Activated naive CD8-positive, alpha-beta T cell treated with anti-CD3 and anti-CD28 coated beads, Interleukin-2, amount 10 ng/mL, durations not matched to agents 7 days and 5 days (primary cell): ENCODE results near the gene TLR3. TPM values are rescaled to one million over a fixed set of nuclear protein-coding genes. Genes with fewer than 3 reads are reported as not detected.
"Not testable (repeated sequence)": the region's sequence is repeated elsewhere in the genome, so short reads cannot be mapped to it uniquely, and the experiment has no call there.

Source experiments
- ATAC-seq: fragments of 150-1000 bp; cut with Tn5 transposase; one replicate; pipeline ENCODE4 v1.10.0; 2021; ENCODE audit warnings: low read depth, moderate library complexity
- POLR2A ChIA-PET: fragments of 350-600 bp; sonication (Branson Sonifier 250); formaldehyde crosslinking; loops from one replicate; lab custom pipeline; 2021; ENCODE audit warnings: antibody characterized with exemption; lab: Charles Lee
- DNase-seq: peaks from one replicate; pipeline ENCODE4 v3.0.0; 2021
- H3K27ac Mint-ChIP-seq: one replicate; pipeline ENCODE4 v1.8.0; 2022; ENCODE audit warnings: mild to moderate bottlenecking, mixed read lengths
- H3K27me3 Mint-ChIP-seq: one replicate; pipeline ENCODE4 v1.8.0; 2022; ENCODE audit warnings: mild to moderate bottlenecking, moderate library complexity, mixed read lengths
- H3K36me3 Mint-ChIP-seq: one replicate; pipeline ENCODE4 v1.8.0; 2021; ENCODE audit warnings: mild to moderate bottlenecking, mixed read lengths
- H3K4me1 Mint-ChIP-seq: one replicate; pipeline ENCODE4 v1.8.0; 2021; ENCODE audit warnings: mixed read lengths
- H3K4me3 Mint-ChIP-seq: one replicate; pipeline ENCODE4 v1.8.0; 2022; ENCODE audit warnings: mild to moderate bottlenecking, moderate library complexity, mixed read lengths
- H3K9me3 Mint-ChIP-seq: one replicate; pipeline ENCODE4 v1.8.0; 2021; ENCODE audit warnings: mixed read lengths
- total RNA-seq, 2 experiments: library from RNA; stranded (reverse); gene quantifications; one replicate each; pipeline ENCODE4 v1.2.3, GENCODE V29; 2021

TLR3 gene
- total RNA-seq, 2 experiments from 2014 or later = 1.1 to 1.8 TPM

GRCh38 chr4:186032259-186032658, 36.7 kb upstream of the TLR3 start:
- Mint-ChIP-seq H3K27ac (no peak overlapping the region), H3K36me3 (no peaks in the 10 kb centered on the region), H3K27me3 (peaks cover 9% of the 10 kb centered on the region), H3K4me1 (no peaks in the 10 kb centered on the region), H3K4me3 (no peak overlapping the region), H3K9me3 (peaks cover 2% of the 10 kb centered on the region)
- POLR2A ChIA-PET = no interaction called here
- DNase-seq (no peak), ATAC-seq (no peak)

GRCh38 chr4:186033027-186033426, 35.9 kb upstream of the TLR3 start:
- H3K27me3 Mint-ChIP-seq = peaks cover 14% of the 10 kb centered on the region
- ATAC-seq (no peak), DNase-seq (no peak)
- H3K9me3 Mint-ChIP-seq = peaks cover 2% of the 10 kb centered on the region
- POLR2A ChIA-PET = no interaction called here
- no peak overlapping the region for H3K4me3 Mint-ChIP-seq
- no peak overlapping the region for H3K27ac Mint-ChIP-seq
- H3K36me3 Mint-ChIP-seq = no peaks in the 10 kb centered on the region
- no peaks in the 10 kb centered on the region for H3K4me1 Mint-ChIP-seq

GRCh38 chr4:186034613-186035012, 34.3 kb upstream of the TLR3 start:
- not testable (repeated sequence) for H3K4me3 Mint-ChIP-seq, H3K27ac Mint-ChIP-seq
- H3K27me3 Mint-ChIP-seq = peaks cover 20% of the 10 kb centered on the region

GRCh38 chr4:186036976-186037581, 31.9 kb upstream of the TLR3 start:
- Mint-ChIP-seq H3K27ac (no peak overlapping the region), H3K4me3 (no peak overlapping the region), H3K9me3 (peaks cover 2% of the 10 kb centered on the region), H3K36me3 (no peaks in the 10 kb centered on the region), H3K27me3 (peaks cover 15% of the 10 kb centered on the region), H3K4me1 (no peaks in the 10 kb centered on the region)
- ATAC-seq (no peak), DNase-seq (no peak)
- POLR2A ChIA-PET = no interaction called here

More at GRCh38 chr4:186034613-186035012, 34.3 kb upstream of the TLR3 start:
- POLR2A ChIA-PET, ATAC-seq, DNase-seq, H3K4me1 Mint-ChIP-seq, H3K9me3 Mint-ChIP-seq, H3K36me3 Mint-ChIP-seq: not testable (repeated sequence)

- peaks cover 2% of the 10 kb centered on the region for H3K9me3 Mint-ChIP-seq
- POLR2A ChIA-PET = no interaction called here
- H3K4me1 Mint-ChIP-seq = no peaks in the 10 kb centered on the region
- H3K27ac Mint-ChIP-seq = no peak overlapping the region
- no peaks in the 10 kb centered on the region for H3K36me3 Mint-ChIP-seq
- peaks cover 15% of the 10 kb centered on the region for H3K27me3 Mint-ChIP-seq
- H3K4me3 Mint-ChIP-seq = no peak overlapping the region
- no peak for DNase-seq
- no peak for ATAC-seq
These were observed 31.0 kb upstream of the TLR3 start for GRCh38 chr4:186037692-186038658.

- DNase-seq (no peak), ATAC-seq (no peak)
- H3K27ac Mint-ChIP-seq = no peak overlapping the region
- no peaks in the 10 kb centered on the region for H3K36me3 Mint-ChIP-seq
- H3K27me3 Mint-ChIP-seq = peaks cover 15% of the 10 kb centered on the region
- H3K4me1 Mint-ChIP-seq = no peaks in the 10 kb centered on the region
- H3K4me3 Mint-ChIP-seq = no peak overlapping the region
- POLR2A ChIA-PET = no interaction called here
- H3K9me3 Mint-ChIP-seq = no peaks in the 10 kb centered on the region
These were observed 29.3 kb upstream of the TLR3 start for GRCh38 chr4:186039697-186040096.

GRCh38 chr4:186040316-186040715, 28.6 kb upstream of the TLR3 start:
- Mint-ChIP-seq H3K36me3 (no peaks in the 10 kb centered on the region), H3K9me3 (no peaks in the 10 kb centered on the region), H3K27ac (no peak overlapping the region), H3K4me3 (no peak overlapping the region), H3K4me1 (no peaks in the 10 kb centered on the region), H3K27me3 (peaks cover 15% of the 10 kb centered on the region)
- no peak for DNase-seq
- POLR2A ChIA-PET = no interaction called here
- no peak for ATAC-seq

GRCh38 chr4:186047501-186047900, 21.5 kb upstream of the TLR3 start:
- H3K9me3 Mint-ChIP-seq, POLR2A ChIA-PET, H3K36me3 Mint-ChIP-seq, H3K4me3 Mint-ChIP-seq, ATAC-seq, DNase-seq, H3K27ac Mint-ChIP-seq, H3K4me1 Mint-ChIP-seq, H3K27me3 Mint-ChIP-seq: not testable (repeated sequence)

GRCh38 chr4:186050135-186050534, 18.8 kb upstream of the TLR3 start:
- DNase-seq, ATAC-seq, H3K4me3 Mint-ChIP-seq, H3K27ac Mint-ChIP-seq, H3K36me3 Mint-ChIP-seq, POLR2A ChIA-PET, H3K27me3 Mint-ChIP-seq, H3K9me3 Mint-ChIP-seq, H3K4me1 Mint-ChIP-seq: not testable (repeated sequence)

- Mint-ChIP-seq H3K27ac (no peak overlapping the region), H3K9me3 (no peaks in the 10 kb centered on the region), H3K36me3 (no peaks in the 10 kb centered on the region), H3K4me3 (no peak overlapping the region), H3K27me3 (no peaks in the 10 kb centered on the region), H3K4me1 (no peaks in the 10 kb centered on the region)
- no peak for DNase-seq
- ATAC-seq = no peak
- POLR2A ChIA-PET = no interaction called here
These were observed 17.9 kb upstream of the TLR3 start for GRCh38 chr4:186051096-186051495.

GRCh38 chr4:186058253-186058979, 10.5 kb upstream of the TLR3 start:
- peak; percentile 22 for ATAC-seq
- H3K4me3 Mint-ChIP-seq = no peak overlapping the region
- POLR2A ChIA-PET = no interaction called here
- H3K9me3 Mint-ChIP-seq = peaks cover 4% of the 10 kb centered on the region
- DNase-seq = no peak
- H3K27me3 Mint-ChIP-seq = peaks cover 9% of the 10 kb centered on the region
- H3K36me3 Mint-ChIP-seq = peaks cover 4% of the 10 kb centered on the region
- peak overlapping the region; percentile 1 for H3K27ac Mint-ChIP-seq
- H3K4me1 Mint-ChIP-seq = peaks cover 6% of the 10 kb centered on the region

GRCh38 chr4:186058980-186059316, 10.0 kb upstream of the TLR3 start:
- H3K4me1 Mint-ChIP-seq = peaks cover 6% of the 10 kb centered on the region
- POLR2A ChIA-PET = no interaction called here
- ATAC-seq = no peak
- H3K27me3 Mint-ChIP-seq = peaks cover 9% of the 10 kb centered on the region
- no peak overlapping the region for H3K4me3 Mint-ChIP-seq
- no peak for DNase-seq
- H3K9me3 Mint-ChIP-seq = peaks cover 4% of the 10 kb centered on the region
- no peak overlapping the region for H3K27ac Mint-ChIP-seq
- peaks cover 4% of the 10 kb centered on the region for H3K36me3 Mint-ChIP-seq

GRCh38 chr4:186061921-186062320, 7.0 kb upstream of the TLR3 start:
- Mint-ChIP-seq H3K27me3 (peaks cover 10% of the 10 kb centered on the region), H3K4me1 (peaks cover 6% of the 10 kb centered on the region), H3K4me3 (no peak overlapping the region), H3K36me3 (peaks cover 4% of the 10 kb centered on the region), H3K9me3 (peaks cover 4% of the 10 kb centered on the region), H3K27ac (no peak overlapping the region)
- DNase-seq (no peak), ATAC-seq (no peak)
- POLR2A ChIA-PET = no interaction called here
